GM19372 (cell line): ENCODE results near the gene THEM4.
A peak's percentile ranks its signal among the peaks of the same experiment; 100 is the strongest.
"Not testable (repeated sequence)": the region's sequence is repeated elsewhere in the genome, so short reads cannot be mapped to it uniquely, and the experiment has no call there.

ENCODE experiments used
- ATAC-seq: cut with Tn5 transposase; IDR thresholded peaks from one replicate; pipeline ENCODE4 v1.9.1; 2021; ENCODE audit warnings: mild to moderate bottlenecking, low read depth, moderate library complexity; ENCODE audit not compliant: unreplicated experiment

Gene THEM4

GRCh38 chr1:151935894-151936602, 26.7 kb upstream of the THEM4 start:
- no peak for ATAC-seq

DNA sequence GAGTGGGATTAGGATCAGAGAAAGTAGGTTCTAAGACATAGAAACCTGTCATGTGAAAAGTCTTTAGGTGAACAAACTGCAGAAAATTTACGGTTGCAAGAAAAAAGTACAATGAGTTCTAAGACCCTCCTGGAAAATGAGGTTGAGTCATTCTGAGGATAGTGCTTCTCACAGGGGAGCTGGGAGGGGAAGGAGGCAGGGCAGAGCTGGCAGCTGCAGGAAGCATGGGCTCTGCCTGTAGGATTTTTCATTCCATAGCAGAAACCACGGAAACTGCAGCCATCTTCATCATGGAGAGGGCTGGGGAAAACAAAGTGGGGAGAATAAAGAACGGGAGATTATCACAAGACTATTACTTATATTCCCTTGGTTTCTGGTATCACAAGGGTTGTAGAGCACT, 25.8 kb upstream of the THEM4 start:
- ATAC-seq: no peak

- ATAC-seq: no peak
Measured at GRCh38 chr1:151934048-151934493, 24.8 kb upstream of the THEM4 start.

- ATAC-seq: peak; percentile 48
Measured at GRCh38 chr1:151924691-151925587, 15.6 kb upstream of the THEM4 start.

- no peak for ATAC-seq
Measured at GRCh38 chr1:151923422-151923821, 14.1 kb upstream of the THEM4 start.

GRCh38 chr1:151920149-151920548, 10.8 kb upstream of the THEM4 start:
- ATAC-seq: no peak

- no peak for ATAC-seq
Measured at GRCh38 chr1:151918819-151919610, 9.7 kb upstream of the THEM4 start.

GRCh38 chr1:151918156-151918555, 8.8 kb upstream of the THEM4 start:
- ATAC-seq: no peak

DNA sequence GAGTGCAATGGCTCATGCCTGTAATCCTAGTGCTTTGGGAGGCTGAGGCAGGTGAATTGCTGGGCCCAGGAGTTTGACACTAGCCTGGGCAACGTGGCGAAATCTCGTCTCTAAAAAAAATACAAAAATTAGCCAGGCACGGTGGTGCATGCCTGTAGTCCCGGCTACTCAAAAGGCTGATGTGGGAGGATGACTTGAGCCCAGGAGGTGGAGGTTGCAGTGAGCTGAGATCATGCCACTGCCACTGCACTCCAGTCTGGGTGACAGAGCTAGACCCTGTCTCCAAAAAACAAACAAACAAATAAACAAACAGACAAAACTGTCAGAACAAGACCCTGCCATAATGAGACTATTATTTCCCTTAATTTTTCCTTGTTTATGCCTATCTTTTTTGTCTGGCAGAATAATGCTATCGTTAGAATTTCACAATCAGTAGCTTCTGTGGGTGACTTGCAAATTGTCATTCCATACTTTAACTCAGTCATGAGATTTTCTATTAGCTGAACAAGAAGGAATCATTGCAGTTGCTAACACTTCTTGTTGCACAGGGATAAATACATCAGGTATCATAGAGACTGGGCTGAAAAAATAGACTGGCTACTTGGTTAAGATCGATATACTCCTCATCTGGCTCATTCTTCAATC, 7.5 kb upstream of the THEM4 start:
- no peak for ATAC-seq

- no peak for ATAC-seq
Measured at GRCh38 chr1:151915061-151915686, 5.9 kb upstream of the THEM4 start.

DNA sequence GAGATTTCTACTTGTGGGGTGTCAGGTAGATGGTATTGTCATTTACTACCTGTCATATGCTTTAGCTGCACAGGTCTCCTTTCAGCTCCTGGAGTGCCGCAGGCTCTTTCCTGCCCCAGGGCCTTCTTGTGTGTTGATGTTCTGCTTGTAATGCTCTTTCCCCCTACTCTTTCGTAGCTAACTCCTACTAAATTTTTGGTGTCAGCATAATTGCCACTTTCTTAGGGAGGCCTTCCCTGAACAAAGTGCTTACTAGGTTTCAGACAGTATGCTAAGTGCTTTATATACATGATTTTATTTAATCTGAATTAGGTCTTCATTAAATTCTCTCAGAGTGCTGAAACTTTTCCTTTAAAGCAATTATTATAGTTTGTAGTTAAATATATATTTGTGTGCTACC, 4.8 kb upstream of the THEM4 start:
- no peak for ATAC-seq

DNA sequence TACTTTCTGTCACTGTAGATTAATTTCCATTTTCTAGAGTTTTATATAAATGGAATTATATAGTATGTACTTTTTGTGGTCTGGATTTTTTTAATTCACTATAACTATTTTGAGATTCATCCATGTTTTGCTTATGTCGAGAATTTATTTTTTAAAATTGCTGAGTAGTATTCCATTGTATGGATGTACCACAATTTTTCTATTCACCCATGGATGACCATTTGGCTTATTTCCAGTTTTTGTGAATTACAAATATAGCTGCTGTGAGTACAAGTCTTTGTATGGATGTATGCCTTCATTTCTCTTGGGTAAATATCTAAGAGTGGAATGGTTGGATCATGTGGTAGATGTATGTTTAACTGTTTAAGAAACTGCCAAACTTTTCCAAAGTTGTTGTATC, 3.7 kb upstream of the THEM4 start:
- ATAC-seq: no peak

DNA sequence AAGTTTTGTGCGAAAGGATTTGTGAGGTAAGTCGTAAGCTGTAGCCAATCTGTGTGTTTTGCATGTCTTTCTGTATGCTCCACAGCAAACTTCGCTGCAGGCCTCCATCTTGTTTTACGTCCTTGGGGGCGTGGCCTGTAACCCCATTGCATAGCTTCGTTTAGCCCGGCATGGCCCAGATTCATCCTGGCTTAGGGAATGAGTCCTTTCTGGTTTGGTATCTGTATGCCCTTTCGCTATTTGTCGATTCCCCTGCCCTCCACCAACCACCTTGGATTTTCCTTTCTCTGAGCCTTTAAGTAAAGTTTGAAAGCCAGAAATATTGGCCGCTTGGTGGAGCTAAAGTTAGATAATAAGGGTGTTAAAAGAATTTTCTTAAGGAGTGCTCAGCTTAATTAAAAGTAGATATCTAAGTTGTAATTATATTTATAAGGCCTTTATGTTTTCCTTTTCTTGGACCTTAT, 1.1 kb downstream of the THEM4 start:
- no peak for ATAC-seq

GRCh38 chr1:151907363-151908139, 1.8 kb downstream of the THEM4 start:
- no peak for ATAC-seq

DNA sequence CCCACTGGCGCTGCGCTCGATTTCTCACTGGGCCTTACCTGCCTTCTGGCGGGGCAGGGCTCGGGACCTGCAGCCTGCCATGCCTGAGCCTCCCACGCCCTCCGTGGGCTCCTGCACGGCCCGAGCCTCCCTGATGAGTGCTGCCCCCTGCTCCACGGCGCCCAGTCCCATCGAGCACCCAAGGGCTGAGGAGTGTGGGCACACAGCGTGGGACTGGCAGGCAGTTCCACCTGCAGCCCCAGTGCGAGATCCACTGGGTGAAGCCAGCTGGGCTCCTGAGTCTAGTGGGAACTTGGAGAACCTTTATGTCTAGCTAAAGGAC, 3.0 kb downstream of the THEM4 start:
- ATAC-seq: not testable (repeated sequence)

DNA sequence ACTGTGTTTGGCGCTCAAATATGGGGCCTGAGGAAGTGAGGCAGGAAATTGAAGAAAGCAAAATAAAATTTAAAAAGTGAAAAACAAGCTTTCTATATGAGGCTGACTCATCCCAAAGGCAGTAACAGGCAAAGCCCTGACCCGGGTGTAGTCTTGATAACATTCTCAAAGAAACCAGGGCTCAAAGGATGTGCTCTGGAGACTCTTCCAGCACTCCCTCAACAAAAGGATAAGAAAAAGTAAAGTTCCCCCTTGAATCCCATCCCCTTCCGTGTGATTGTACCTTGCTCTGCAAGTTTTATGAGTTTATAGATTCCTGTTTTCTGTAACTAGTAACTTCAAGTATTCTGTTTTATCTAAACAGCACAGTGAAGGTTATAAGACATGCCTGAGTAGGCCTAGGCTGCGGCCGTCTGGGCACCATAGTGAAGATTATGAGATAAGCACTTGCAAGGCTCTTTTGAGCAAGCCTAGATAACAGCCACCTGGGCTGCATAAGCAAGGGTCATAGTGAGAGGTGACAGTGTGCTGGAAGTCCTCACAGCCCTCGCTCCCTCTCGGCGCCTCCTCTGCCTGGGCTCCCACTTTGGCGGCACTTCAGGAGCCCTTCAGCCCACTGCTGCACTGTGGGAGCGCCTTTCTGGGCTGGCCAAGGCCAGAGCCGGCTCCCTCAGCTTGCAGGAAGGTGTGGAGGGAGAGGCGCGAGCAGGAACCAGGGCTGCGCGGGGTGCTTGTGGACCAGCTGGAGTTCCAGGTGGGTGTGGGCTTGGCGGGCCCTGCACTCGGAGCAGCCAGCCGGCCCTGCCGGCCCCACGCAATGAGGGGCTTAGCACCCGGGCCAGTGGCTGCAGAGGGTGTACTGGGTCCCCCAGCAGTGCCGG, 3.6 kb downstream of the THEM4 start:
- ATAC-seq: not testable (repeated sequence)

DNA sequence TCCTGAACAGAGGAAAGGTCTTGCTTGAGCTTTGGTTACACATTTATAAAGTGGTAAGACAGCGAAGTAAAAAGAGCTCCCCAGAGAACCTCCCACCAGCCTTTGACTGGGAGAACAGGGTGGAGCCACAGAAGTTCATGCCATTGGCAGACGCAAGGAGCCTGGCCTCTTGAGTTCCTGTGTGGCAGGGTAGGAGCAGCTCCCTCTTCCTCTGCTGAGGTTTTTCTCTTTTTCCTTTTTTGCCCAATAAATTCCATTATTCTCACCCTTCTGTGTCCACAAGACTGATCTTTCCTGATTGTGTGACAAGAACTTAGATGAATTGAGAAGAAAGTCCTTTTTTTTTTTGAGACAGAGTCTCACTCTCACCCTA, 4.3 kb downstream of the THEM4 start:
- no peak for ATAC-seq

DNA sequence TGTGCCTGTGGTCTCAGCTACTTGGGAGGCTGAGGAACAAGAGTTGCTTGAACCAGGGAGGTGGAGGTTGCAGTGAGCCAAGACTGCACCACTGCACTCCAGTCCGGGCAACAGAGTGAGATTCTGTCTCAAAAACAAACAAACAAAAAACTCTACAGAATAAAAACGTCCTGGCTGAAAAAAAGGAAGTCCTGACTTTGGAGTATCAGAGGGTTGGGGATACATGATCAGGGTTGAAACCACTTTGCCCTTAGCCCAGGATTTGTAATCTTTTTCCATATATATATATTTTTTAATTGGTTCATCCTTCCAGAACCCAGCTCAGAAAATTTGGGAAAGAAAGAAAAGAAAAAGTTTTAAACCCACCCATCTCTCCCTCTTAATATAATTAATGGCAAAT, 6.5 kb downstream of the THEM4 start:
- ATAC-seq: no peak
